ENCODE results near the gene TSEN2. TPM values are rescaled to one million over a fixed set of nuclear protein-coding genes. Genes with fewer than 3 reads are reported as not detected.
"Not testable (repeated sequence)": the region's sequence is repeated elsewhere in the genome, so short reads cannot be mapped to it uniquely, and the experiment has no call there.

The TSEN2 gene
- total RNA-seq, 4 donors from 2014 or later: 31.8 to 40.2 (median 35.2) TPM

- no peak for DNase-seq (ENCODE audit: low spot score in 2 of 2)
- Histone ChIP-seq H3K4me1 (no peaks in the 10 kb centered on the region), H3K27ac (no peak overlapping the region), H3K36me3 (peaks cover 0 to 42% (median 0%) of the 10 kb centered on the region in 3 donors), H3K27me3 (no peaks in the 10 kb centered on the region), H3K9me3 (no peaks in the 10 kb centered on the region), H3K4me3 (no peak overlapping the region)
- WGBS, 2 donors: 71 to 76% methylated on average over 6 of the region's 6 CpGs
- peak in 1 of 5 experiments; percentile 21 for TF ChIP-seq CTCF (IDR thresholded peaks at IDR 0.05)
- no peak for TF ChIP-seq POLR2A (IDR thresholded peaks at IDR 0.05)
- no peak for TF ChIP-seq EP300 (IDR thresholded peaks at IDR 0.05)
Observed at GRCh38 chr3:12536423-12536822, 52.1 kb downstream of the TSEN2 start.

GRCh38 chr3:12541625-12542024 lies 57.3 kb downstream of the TSEN2 start:
- TF ChIP-seq EP300 (IDR thresholded peaks at IDR 0.05): no peak
- no peak for TF ChIP-seq CTCF (IDR thresholded peaks at IDR 0.05)
- no peak for TF ChIP-seq POLR2A (IDR thresholded peaks at IDR 0.05)
- H3K4me1 ChIP-seq: no peaks in the 10 kb centered on the region
- no peak for DNase-seq (ENCODE audit: low spot score in 2 of 2)
- no peaks in the 10 kb centered on the region for H3K27me3 ChIP-seq
- no peak overlapping the region for H3K27ac ChIP-seq
- peaks cover 0 to 22% (median 0%) of the 10 kb centered on the region in 3 donors for H3K36me3 ChIP-seq
- H3K9me3 ChIP-seq: no peaks in the 10 kb centered on the region
- WGBS, 2 donors: 66 to 68% methylated on average over 8 of the region's 8 CpGs
- no peak overlapping the region for H3K4me3 ChIP-seq

GRCh38 chr3:12543497-12543896 lies 59.2 kb downstream of the TSEN2 start:
- H3K27ac ChIP-seq; H3K4me1 ChIP-seq; DNase-seq (ENCODE audit: low spot score in 2 of 2); H3K9me3 ChIP-seq; H3K4me3 ChIP-seq; H3K27me3 ChIP-seq: not testable (repeated sequence)
- H3K36me3 ChIP-seq: peaks cover 0 to 22% (median 0%) of the 10 kb centered on the region in 3 donors
- 85 to 87% methylated on average over 12 of the region's 12 CpGs for WGBS, 2 donors

GRCh38 chr3:12544652-12545472 lies 60.6 kb downstream of the TSEN2 start:
- Histone ChIP-seq H3K4me3 (no peak overlapping the region), H3K4me1 (peaks cover 0 to 4% (median 0%) of the 10 kb centered on the region in 4 donors), H3K27me3 (no peaks in the 10 kb centered on the region), H3K36me3 (peaks cover 0 to 9% (median 0%) of the 10 kb centered on the region in 3 donors), H3K9me3 (no peaks in the 10 kb centered on the region), H3K27ac (no peak overlapping the region)
- no peak for DNase-seq (ENCODE audit: low spot score in 2 of 2)
- 68 to 76% methylated on average over 11 of the region's 11 CpGs for WGBS, 2 donors
- TF ChIP-seq EP300 (IDR thresholded peaks at IDR 0.05) (no peak), CTCF (IDR thresholded peaks at IDR 0.05) (no peak), POLR2A (IDR thresholded peaks at IDR 0.05) (no peak)

- Histone ChIP-seq H3K27me3 (no peaks in the 10 kb centered on the region), H3K4me1 (peaks cover 0 to 8% (median 1%) of the 10 kb centered on the region in 4 donors), H3K9me3 (no peaks in the 10 kb centered on the region), H3K4me3 (no peak within 1 kb of the TSS), H3K27ac (no peak within 1 kb of the TSS), H3K36me3 (peaks cover 0 to 4% (median 0%) of the 10 kb centered on the region in 3 donors)
- no peak for DNase-seq (ENCODE audit: low spot score in 2 of 2)
- 65 to 69% methylated on average over 4 of the region's 4 CpGs for WGBS, 2 donors
- no peak for TF ChIP-seq EP300 (IDR thresholded peaks at IDR 0.05)
- TF ChIP-seq POLR2A (IDR thresholded peaks at IDR 0.05): no peak
- TF ChIP-seq CTCF (IDR thresholded peaks at IDR 0.05): no peak
Observed at GRCh38 chr3:12545473-12545791, 61.2 kb downstream of the TSEN2 start, which contains the start of gene MKRN2OS. MKRN2OS (minus strand) TSS chr3:12545499; CDS start chr3:12545464, 35 bp downstream.

Measured in tibial nerve (tissue), 4 donors.